ENCODE data around the gene ZBTB21.

DNA sequence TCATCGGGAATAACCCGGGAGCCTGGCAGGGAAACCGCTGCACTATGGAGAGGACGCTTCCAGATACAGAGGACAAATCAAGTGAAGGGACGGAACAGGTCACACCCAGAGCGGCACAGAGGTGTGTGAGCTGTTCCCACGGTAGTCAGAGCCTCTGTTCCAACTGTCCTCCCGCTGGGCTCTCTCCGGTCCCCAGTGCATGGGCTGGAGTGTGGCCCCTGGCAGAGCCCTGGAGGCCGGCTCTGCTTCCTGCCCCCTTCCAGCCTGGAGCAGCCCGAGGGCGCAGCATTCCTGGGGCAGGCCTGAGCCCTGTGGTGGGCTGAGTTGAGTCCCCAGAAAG is 11.9 kb upstream of the ZBTB21 start:
- TF ChIP-seq, protein P1, sequence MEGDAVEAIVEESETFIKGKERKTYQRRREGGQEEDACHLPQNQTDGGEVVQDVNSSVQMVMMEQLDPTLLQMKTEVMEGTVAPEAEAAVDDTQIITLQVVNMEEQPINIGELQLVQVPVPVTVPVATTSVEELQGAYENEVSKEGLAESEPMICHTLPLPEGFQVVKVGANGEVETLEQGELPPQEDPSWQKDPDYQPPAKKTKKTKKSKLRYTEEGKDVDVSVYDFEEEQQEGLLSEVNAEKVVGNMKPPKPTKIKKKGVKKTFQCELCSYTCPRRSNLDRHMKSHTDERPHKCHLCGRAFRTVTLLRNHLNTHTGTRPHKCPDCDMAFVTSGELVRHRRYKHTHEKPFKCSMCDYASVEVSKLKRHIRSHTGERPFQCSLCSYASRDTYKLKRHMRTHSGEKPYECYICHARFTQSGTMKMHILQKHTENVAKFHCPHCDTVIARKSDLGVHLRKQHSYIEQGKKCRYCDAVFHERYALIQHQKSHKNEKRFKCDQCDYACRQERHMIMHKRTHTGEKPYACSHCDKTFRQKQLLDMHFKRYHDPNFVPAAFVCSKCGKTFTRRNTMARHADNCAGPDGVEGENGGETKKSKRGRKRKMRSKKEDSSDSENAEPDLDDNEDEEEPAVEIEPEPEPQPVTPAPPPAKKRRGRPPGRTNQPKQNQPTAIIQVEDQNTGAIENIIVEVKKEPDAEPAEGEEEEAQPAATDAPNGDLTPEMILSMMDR (IDR thresholded peaks at IDR 0.05; ENCODE audit: low read depth, low read length, poor library complexity, severe bottlenecking) = no peak
- no peak for TF ChIP-seq EZH2phosphoT487 (IDR thresholded peaks at IDR 0.05; ENCODE audit: borderline replicate concordance, low read length)

Data from DOHH2 (cell line).